ENCODE results near the gene RFNG. TPM values are rescaled to one million over a fixed set of nuclear protein-coding genes. Genes with fewer than 3 reads are reported as not detected.

RFNG gene
- total and polyA plus RNA-seq, 12 donors = 13.9 to 30.1 (median 20.3) TPM

GRCh38 chr17:82035956-82036633 is 15.5 kb downstream of the RFNG start:
- TF ChIP-seq CTCF (IDR thresholded peaks at IDR 0.05) = no peak
- DNase-seq = no peak
- 80 to 90% methylated on average over 18 to 20 of the region's 20 CpGs for WGBS, 2 donors

GRCh38 chr17:82035488-82035887 is 16.1 kb downstream of the RFNG start:
- H3K9me3 ChIP-seq = no peaks in the 10 kb centered on the region
- no peak overlapping the region for H3K4me3 ChIP-seq
- TF ChIP-seq CTCF (IDR thresholded peaks at IDR 0.05) = no peak
- intact Hi-C loops (cut with DNase I) = loop anchor here in 3 of 10 donors (5.0 to 10.0 kb wide), 2 partner anchors 62 to 289 kb away; partner anchors contain the start of gene FASN (in 2 of the 3)
- 89 to 90% methylated on average over 8 of the region's 8 CpGs for WGBS, 2 donors
- no peak for ATAC-seq
- no peak overlapping the region for H3K27ac ChIP-seq
- peaks cover 6 to 37% (median 31%) of the 10 kb centered on the region in 9 donors for H3K4me1 ChIP-seq
- H3K27me3 ChIP-seq = peaks cover 0 to 10% (median 6%) of the 10 kb centered on the region in 7 donors
- peaks cover 0 to 9% (median 0%) of the 10 kb centered on the region in 9 donors for H3K36me3 ChIP-seq
- DNase-seq = no peak

More at GRCh38 chr17:82035956-82036633, 15.5 kb downstream of the RFNG start:
- Histone ChIP-seq H3K4me3 (peak overlapping the region; percentile 58 to 82 (median 72)), H3K36me3 (peaks cover 0 to 9% (median 0%) of the 10 kb centered on the region in 9 donors), H3K27ac (peak overlapping the region in 6 of 10 donors; percentile 93 to 96 (median 94)), H3K9me3 (no peaks in the 10 kb centered on the region), H3K4me1 (peaks cover 6 to 31% (median 25%) of the 10 kb centered on the region in 9 donors), H3K27me3 (peaks cover 0 to 10% (median 6%) of the 10 kb centered on the region in 7 donors)
- peak in 1 of 8 donors; percentile 22 for ATAC-seq
- intact Hi-C loops (cut with DNase I) = loop anchor here in 3 of 10 donors (5.0 to 10.0 kb wide), 2 partner anchors 61 to 289 kb away; partner anchors contain the start of gene FASN (in 2 of the 3)

- Histone ChIP-seq H3K27me3 (peaks cover 0 to 10% (median 6%) of the 10 kb centered on the region in 7 donors), H3K27ac (no peak overlapping the region), H3K9me3 (no peaks in the 10 kb centered on the region), H3K4me3 (no peak overlapping the region), H3K36me3 (peaks cover 0 to 9% (median 0%) of the 10 kb centered on the region in 9 donors), H3K4me1 (peaks cover 11 to 47% (median 40%) of the 10 kb centered on the region in 9 donors)
- ATAC-seq (no peak), DNase-seq (no peak)
- 76 to 81% methylated on average over 23 of the region's 23 CpGs for WGBS, 2 donors
- intact Hi-C loops (cut with DNase I) = loop anchor here in 6 of 10 donors (5.0 to 10.0 kb wide), 5 partner anchors 63 to 290 kb away; partner anchors contain the start of gene FASN (in 2 of the 6)
- TF ChIP-seq CTCF (IDR thresholded peaks at IDR 0.05) = no peak
Observed at GRCh38 chr17:82034371-82035011, 17.1 kb downstream of the RFNG start.

- no peak for DNase-seq
- Histone ChIP-seq H3K36me3 (peaks cover 0 to 13% (median 0%) of the 10 kb centered on the region in 9 donors), H3K9me3 (no peaks in the 10 kb centered on the region), H3K27me3 (peaks cover 0 to 10% (median 6%) of the 10 kb centered on the region in 7 donors), H3K4me3 (no peak overlapping the region), H3K4me1 (peaks cover 11 to 54% (median 41%) of the 10 kb centered on the region in 9 donors), H3K27ac (no peak overlapping the region)
- intact Hi-C loops (cut with DNase I) = loop anchor here in 4 of 10 donors (5.0 to 10.0 kb wide), 4 partner anchors 69 to 291 kb away; no protein-coding TSS in a partner anchor
- no peak for ATAC-seq
- TF ChIP-seq CTCF (IDR thresholded peaks at IDR 0.05) = no peak
- 94 to 96% methylated on average over 35 to 38 of the region's 38 CpGs for WGBS, 2 donors
Observed at GRCh38 chr17:82033359-82034085, 18.1 kb downstream of the RFNG start.
